COLO829 (cell line): ENCODE measurements around the gene FAM131C.
"Not testable (repeated sequence)": the region's sequence is repeated elsewhere in the genome, so short reads cannot be mapped to it uniquely, and the experiment has no call there.

Experiments
- DNase-seq: peaks from one replicate; pipeline ENCODE4 v3.0.0; 2012; ENCODE audit warnings: low spot score

FAM131C gene

DNA sequence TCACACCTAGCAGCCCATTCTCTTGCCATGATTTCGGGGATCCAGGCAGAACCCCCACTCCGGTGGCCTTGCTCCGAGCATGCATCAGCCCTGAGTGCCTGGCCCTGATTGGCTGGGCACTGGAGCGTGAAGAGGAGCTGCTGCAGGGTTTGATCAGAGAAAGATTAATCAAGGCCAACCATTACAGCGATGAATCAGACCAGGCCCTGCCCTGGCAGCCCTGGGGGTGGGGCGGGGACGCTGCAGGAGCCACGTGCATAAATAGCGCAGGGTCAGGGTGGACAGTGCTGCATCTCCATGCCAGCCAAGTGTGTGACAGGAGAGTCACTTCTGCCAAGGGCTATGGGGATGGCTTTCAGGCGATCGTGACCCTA is 3.4 kb upstream of the FAM131C start:
- DNase-seq, result no peak

DNA sequence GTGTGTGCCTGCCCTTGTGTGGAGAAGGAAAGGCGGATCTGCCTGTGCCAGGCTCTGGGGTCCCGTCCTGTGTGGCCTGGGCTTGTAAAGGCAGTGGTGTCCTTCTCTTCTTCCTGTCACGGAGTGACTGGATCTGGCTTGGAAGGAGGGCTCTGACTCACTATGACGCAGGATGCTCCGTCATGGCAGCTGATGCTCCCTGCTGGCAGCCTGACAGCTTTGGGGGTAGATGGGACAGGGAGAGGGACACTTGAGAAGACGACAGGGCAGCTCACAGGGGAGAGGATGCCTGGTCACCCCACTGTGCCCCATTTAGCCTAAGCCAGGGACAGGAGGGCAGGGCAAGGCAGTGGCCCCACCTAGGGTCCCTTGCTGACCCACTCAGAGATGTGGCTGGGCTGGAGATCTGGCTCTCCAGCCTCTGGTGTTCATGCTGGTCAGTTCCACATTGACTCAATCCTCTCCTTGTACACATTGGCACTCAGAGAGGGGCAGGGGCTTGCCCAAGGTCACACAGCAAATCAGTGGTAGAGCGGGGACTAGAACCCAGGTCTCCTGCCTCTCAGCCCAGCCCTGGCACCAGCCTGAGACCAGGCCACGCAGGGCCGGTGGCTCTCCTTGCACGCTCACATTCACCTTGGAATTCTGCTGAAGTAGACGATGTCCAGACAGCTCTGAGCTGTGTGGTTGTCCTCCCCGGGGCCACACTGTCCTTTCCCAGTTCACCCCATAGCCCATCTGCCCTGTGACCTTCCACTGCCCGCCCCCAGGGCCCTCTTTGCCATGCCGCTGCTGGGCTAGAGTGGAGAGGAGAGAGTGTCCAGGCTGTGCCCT is 2.8 kb upstream of the FAM131C start:
- DNase-seq, result no peak

DNA sequence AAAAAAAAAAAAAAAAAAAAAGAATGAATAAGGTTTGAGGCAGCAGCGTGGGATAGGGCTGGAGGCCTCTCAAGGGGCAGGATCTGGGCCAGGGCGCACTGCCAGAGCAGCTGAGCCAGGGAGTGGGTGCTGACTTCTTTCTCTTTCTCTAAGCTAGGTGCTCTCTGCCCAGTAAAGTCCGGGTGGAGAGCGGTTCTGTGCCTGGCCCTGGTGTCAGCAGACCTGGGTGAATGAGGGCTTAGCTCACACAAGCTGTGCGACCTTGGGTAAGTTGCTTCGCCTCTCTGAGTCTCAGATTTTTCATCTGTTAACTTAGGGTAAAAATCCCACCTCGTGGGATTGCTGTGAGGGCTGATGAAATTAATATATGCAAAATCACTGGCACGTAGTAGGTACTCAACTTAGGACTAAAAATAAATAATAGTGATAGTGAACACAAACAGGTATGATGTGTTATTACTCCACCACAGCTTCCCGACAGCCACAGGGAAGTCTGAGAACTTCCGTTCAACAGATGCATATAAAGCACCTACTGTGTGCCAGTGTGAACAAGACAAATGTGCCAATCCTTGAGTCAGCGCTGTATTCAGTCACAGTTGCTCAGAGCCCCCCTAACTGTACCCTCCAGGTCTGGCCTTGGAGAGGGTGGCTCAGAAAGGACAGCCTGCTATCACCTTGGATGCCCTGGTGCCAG is 2.0 kb upstream of the FAM131C start:
- no peak for DNase-seq

GRCh38 chr1:16074217-16074616 is 766 bp upstream of the FAM131C start:
- no peak for DNase-seq

GRCh38 chr1:16072616-16073484 is 601 bp downstream of the FAM131C start:
- DNase-seq, result no peak

DNA sequence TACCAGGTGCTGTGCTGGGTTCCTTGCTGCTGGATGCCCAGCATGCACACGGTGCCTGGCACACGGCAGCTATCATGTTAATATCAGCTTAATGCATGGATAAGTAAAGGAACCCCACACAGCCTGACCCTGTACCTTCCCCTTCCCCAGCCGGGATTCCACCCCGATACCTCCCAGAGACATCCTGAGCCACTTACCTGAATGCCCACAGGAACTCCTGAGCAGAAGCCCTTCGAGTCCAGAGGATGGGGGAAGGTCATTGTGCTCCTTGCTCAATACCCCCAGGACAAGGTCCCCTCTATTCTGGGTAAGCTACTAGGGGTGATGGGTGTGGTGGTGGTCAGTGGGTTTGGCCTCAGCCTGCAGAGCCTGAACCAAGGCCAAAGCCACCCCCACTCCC is 1.4 kb downstream of the FAM131C start:
- no peak for DNase-seq

DNA sequence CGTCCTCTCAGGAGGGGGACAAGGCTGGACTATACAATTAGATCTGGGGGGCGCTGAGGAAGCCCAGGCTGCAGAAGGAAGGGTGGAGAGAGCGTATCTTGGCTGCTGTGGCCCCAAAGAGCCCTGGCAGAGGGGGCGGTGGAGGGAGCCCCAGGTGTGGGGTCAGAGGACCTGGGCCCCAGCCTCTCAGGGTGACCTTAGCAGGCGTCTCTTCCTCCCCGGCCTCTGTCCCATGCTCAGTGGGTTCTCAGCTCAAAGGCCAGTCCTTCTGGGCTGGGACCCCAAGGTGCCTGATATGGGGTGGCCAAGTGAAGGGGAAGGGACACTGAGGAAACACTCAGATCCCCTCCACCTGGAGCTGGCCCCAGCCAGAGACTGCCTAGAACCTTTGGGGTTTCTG is 1.8 kb downstream of the FAM131C start:
- no peak for DNase-seq

GRCh38 chr1:16070640-16071355 is 2.7 kb downstream of the FAM131C start:
- DNase-seq, result no peak

- DNase-seq, result no peak
These were observed 4.8 kb downstream of the FAM131C start for GRCh38 chr1:16068356-16069270.

DNA sequence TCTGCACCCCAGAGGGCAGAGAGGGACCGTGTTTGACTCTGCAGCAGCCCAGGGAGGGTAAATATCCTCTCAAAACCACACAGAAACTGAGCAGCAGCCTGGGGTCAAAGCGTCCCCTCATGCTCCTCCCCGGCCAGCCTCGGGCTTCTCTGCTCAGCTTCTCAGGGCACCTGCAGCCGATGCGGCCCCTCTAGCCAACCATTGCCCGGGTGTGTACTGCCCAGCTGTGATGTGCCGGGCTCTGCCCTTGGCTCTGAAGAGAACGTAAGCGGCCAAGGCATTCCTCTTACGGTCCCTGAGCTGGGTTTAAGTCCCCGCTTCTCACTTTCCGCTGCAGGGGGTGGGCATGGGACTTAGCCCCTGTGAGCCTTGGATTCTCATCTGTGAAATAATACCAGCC is 5.5 kb downstream of the FAM131C start:
- DNase-seq, result no peak

DNA sequence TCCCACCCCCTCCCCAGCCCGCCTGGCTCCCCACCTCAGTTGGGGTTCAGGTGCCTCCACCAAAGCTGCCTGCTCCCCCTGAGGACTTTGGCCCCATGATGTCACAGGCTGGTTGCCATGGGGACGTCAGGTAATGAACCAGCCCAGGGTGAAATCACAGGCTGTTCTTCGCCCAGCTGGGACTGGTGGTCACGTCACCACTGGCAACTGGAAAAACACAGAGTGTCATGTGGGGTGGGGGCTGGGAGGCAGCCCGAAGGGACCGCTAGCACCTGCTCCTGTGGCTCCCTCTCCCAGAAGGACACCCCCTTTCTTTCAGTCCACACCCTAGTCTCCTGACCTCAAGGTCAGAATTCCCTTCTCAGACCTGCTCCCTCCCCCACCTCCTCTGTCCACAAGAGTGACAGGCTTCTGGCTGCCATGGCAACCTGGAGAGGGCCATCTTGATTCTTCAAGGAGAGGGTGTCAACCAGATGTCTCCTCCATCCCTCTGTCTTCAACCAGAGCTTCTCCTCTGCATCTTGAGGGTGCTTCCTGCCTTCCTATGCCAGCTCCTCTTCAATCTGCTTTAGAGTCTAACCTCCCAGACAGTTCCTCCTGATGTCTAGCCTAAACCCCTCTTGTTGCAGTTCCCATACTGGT is 6.2 kb downstream of the FAM131C start:
- DNase-seq, result no peak

DNA sequence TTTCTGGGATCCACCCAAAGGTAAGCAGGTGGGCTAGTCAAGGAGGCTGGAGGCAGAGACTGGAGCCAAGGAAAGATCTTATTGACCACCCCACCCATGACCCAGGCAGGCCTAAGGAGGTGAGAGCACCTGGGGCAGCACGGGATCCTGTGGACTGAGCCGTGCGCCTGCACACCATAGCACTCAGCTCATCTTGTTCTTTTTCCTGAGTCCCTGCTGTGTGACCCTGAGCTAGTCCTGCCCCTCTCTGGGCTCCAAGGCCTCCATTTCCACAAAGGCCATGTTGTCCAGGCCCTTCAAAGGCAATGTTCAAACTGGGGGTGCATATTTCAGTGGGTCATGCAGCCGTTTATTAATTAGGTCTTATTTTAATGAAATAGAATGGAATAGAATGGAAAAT is 7.2 kb downstream of the FAM131C start:
- DNase-seq, result no peak

DNA sequence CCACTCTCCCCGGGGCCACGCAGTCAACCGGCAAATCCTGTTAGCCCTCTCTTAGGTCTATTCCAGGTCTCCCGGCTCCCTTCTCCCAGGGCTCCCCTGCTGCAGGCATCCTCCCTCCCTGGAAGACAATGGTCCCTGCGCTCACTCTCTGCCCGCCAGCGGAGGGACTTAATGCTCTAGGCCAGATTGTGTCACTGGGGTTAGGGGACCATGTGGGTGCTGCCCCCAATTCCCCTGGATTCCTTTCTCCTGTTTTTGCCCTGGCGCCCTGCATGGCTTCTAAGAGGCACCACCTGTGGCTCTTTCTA is 8.2 kb downstream of the FAM131C start:
- no peak for DNase-seq

DNA sequence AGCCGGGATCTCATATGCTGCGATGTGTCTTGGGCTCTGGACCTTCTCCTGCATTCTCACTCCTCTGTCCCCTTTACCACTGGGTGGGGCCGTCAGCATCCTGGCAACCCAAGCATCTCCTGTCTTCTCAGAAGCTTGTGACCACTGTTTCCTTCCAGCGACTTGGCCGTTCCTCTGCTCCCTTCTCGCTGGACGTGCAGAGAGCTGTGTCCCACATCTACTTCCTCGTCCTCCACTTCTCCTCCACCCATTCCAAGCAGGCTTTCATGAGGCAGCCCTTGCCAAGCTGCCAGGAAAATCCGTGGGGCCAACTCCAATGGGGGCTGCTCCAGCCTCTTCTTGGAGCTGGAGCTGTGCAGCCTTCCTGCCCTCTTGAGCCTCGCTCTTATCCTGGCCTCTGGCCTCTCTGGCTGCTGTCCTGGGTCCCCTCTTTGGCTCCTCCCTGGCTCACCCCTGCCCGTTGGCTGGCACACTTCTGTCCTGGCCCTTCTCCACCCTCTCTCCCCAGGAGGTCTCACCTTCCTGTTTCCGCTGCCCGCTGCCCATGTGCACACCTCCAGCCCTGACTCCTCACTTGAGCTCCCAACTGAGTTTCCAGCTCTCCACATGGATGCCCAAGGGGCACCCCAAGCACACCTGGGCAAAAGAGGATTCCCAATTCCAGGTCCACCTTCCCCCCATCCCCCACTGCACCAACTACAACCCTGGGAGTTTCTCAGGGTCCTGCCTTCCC is 8.7 kb downstream of the FAM131C start:
- DNase-seq, result no peak

DNA sequence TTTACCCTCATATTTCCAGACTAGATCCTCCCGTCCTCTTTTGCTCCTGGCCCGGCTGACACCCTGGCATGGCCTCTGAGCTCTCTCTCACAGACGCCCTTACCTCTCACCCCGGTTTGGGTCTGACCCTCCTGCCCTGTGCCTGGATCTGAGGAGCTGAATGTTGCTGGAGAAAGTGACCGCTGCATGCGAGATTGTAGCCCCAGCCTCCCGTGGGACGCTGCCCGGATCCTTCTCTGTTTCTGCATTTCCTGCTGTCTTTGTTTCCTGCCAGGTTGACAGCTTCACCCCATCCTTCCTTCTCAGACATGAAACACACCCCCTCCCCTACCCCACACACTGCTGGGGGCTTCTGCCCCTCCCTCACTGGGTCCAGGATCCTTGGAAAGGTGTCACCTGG is 9.5 kb downstream of the FAM131C start:
- DNase-seq, result no peak

DNA sequence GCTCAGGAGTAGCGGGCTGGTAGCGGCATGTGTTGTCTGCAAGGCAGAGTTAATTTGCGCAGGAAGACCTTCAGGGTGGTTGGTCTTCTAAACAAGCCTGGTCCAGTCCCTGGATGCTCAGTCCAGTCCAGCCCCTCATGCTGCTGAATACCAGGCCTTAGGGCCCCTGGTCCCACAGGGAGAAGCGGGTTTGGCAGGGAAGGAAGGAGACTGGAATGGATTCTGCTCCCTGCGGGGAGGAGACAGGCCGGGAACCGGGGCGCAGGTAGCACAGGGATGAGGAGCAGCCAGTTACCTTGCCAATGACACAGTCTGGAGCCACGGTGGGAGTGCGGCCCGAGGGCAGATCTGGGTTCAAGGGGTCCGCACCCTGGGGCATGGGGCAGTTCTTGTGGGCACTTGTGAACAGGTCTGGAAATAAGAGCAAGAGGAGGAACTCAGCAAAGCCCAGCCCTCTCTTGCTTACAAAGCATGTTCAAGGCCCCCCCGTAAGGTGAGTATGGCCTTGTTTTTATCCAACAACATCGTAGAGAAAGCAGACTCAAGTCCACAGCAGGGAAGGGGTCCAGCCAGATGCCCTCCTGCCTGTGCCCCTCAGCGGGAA is 10.1 kb downstream of the FAM131C start:
- DNase-seq, result no peak

DNA sequence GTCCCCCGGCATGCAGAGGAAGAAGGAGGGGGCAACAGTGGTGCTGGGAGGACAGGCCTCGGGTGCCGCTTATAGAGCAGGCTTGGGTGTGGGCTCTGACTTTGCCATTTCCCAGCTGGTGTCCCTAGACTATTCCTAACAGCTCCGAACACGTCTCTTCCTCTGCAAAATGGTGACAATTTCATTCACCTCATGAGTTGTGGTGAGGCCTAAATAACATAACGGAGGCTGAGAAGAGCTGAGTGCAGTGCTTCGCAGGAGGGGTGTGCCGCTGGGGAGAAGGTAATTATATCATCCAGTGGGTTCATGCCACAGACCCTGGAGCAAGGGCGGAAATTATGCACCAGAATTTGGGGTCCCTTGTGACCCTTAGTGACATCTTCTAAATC is 10.8 kb downstream of the FAM131C start:
- DNase-seq, result not testable (repeated sequence)

DNA sequence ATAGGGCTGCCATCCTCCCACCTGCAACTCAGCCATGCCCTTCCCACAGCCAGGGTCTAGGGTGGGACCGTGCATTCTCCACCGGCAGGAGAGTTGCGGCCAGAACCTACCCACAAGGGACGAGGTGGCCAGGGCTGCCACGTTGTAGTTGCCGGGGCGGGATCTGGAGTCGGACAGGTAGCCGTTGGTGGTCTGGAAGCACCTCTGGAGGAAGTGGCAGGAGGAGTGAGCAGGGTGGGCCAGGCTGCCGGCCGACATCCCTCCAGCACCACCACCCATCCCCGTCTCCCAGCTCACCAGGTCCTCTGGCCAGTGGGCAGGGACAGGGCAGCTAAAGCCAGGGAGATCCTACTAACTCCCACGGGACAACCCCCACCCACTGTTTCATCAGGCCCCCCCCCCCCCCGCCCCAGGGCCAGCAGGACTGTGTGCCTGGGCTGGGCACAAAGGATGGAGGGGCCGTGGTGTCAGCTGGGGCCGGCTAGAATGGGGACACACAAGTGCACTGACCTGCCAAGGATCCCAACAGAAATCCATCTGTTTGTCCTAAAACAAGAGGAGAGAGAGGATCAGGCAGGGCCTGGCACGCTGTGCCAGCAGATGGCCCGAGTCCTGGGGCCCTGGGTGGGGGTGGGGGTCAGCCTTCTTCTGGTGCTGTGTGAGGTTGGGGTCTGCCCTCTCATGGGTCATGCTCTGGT is 11.3 kb downstream of the FAM131C start:
- DNase-seq, result not testable (repeated sequence)

DNA sequence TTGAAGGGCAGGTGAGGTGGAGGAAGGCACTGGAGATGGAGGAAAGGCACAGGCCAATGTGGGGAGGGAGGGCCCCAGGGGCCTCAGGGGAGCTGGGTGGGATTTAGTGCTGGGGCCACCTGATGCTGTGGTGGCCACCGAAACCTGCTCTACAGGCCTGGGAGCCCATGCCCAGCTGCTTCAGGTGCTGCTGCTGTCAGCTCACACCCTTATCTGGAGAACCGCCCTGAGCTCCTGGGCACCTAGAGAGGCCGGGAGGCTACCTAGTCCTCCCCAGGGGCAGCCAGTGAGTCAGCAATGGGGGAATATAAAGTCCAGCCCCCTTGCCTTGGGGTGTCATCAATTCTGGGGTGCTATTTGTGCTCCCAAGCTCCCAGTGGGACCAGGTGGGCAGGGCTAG is 12.2 kb downstream of the FAM131C start:
- DNase-seq, result no peak
